HepG2 (cell line): Measurements from ENCODE around the gene SLC7A10. TPM values are rescaled to one million over a fixed set of nuclear protein-coding genes. Genes with fewer than 3 reads are reported as not detected.

Experiments
- EP300 ChIP-seq, 3 experiments: sonication (generic) in 1 of 3; formaldehyde crosslinking in 1 of 3; IDR thresholded peaks; 2 replicates each; pipeline versions ENCODE4 v1.5.1 to v1.6.1; 2011 to 2020; ENCODE audit warnings: low read depth in 2 of 3, low read length in 2 of 3, borderline replicate concordance in 1 of 3, improper control_type of control experiment in 1 of 3, mild to moderate bottlenecking in 1 of 3, missing genetic modification reagents in 1 of 3, moderate library complexity in 1 of 3
- FLYWCH1 ChIP-seq: sonication (generic); formaldehyde crosslinking; IDR thresholded peaks from 2 replicates; pipeline ENCODE4 v1.8.1; 2023; ENCODE audit warnings: mild to moderate bottlenecking, missing genetic modification reagents
- ISL2 ChIP-seq: sonication (generic); formaldehyde crosslinking; IDR thresholded peaks from 2 replicates; pipeline ENCODE4 v1.5.0; 2020; ENCODE audit warnings: missing genetic modification reagents
- KDM3A ChIP-seq: IDR thresholded peaks from 2 replicates; pipeline ENCODE4 v1.6.1; 2018; ENCODE audit warnings: low read depth, missing compliant biosample characterization
- KDM5B ChIP-seq: sonication (generic); formaldehyde crosslinking; IDR thresholded peaks from 2 replicates; pipeline ENCODE4 v1.4.0; 2020; ENCODE audit warnings: missing genetic modification reagents, mild to moderate bottlenecking, borderline replicate concordance
- PCBP1 ChIP-seq: fragments of 200-400 bp; formaldehyde crosslinking; IDR thresholded peaks from 2 replicates; pipeline ENCODE4 v1.6.1; 2017; ENCODE audit warnings: mild to moderate bottlenecking, low read depth, low read length, borderline replicate concordance
- PITX1 ChIP-seq: sonication (generic); formaldehyde crosslinking; IDR thresholded peaks from 2 replicates; pipeline ENCODE4 v1.5.1; 2020; ENCODE audit warnings: mild to moderate bottlenecking, missing genetic modification reagents
- ZBTB10 ChIP-seq: sonication (generic); formaldehyde crosslinking; IDR thresholded peaks from 2 replicates; pipeline ENCODE4 v1.4.0; 2020; ENCODE audit warnings: missing genetic modification reagents, borderline replicate concordance
- ZIK1 ChIP-seq: sonication (generic); formaldehyde crosslinking; IDR thresholded peaks from 2 replicates; pipeline ENCODE4 v1.5.0; 2020; ENCODE audit warnings: mild to moderate bottlenecking, low read depth, missing genetic modification reagents, borderline replicate concordance
- ZNF280B ChIP-seq: sonication (generic); formaldehyde crosslinking; IDR thresholded peaks from 2 replicates; pipeline ENCODE4 v1.5.0; 2020; ENCODE audit warnings: missing genetic modification reagents, mild to moderate bottlenecking, borderline replicate concordance
- ZNF326 ChIP-seq: sonication (generic); formaldehyde crosslinking; IDR thresholded peaks from 2 replicates; pipeline ENCODE4 v1.4.0; 2020; ENCODE audit warnings: missing genetic modification reagents, borderline replicate concordance
- ZNF484 ChIP-seq: sonication (generic); formaldehyde crosslinking; IDR thresholded peaks from 2 replicates; pipeline ENCODE4 v1.5.1; 2020; ENCODE audit warnings: mild to moderate bottlenecking, low read depth, missing genetic modification reagents, borderline replicate concordance
- ZNF530 ChIP-seq: sonication (generic); formaldehyde crosslinking; IDR thresholded peaks from 2 replicates; pipeline ENCODE4 v1.5.0; 2020; ENCODE audit warnings: low read depth, mild to moderate bottlenecking, missing genetic modification reagents
- ZNF569 ChIP-seq: sonication (generic); formaldehyde crosslinking; IDR thresholded peaks from 2 replicates; pipeline ENCODE4 v1.5.0; 2020; ENCODE audit warnings: mild to moderate bottlenecking, missing genetic modification reagents, moderate library complexity, borderline replicate concordance
- ZNF691 ChIP-seq: sonication (generic); formaldehyde crosslinking; IDR thresholded peaks from 2 replicates; pipeline ENCODE4 v1.4.0; 2020; ENCODE audit warnings: missing genetic modification reagents, low read depth, mild to moderate bottlenecking, borderline replicate concordance
- polyA plus RNA-seq, 8 experiments: library from polyadenylated mRNA; depleted of rRNA in 3 of 8; stranded (reverse) in 7 of 8; unstranded in 1 of 8; fragments of >200 nt; fragmentation: Illumina TruSeq in 4 of 8; extraction: Trizol in 4 of 8; gene quantifications; 2 replicates each; pipeline versions ENCODE4 v1.2.1 to v1.2.3, GENCODE V29; 2011 to 2016; ENCODE audit warnings: low read depth in 4 of 8, missing spikeins in 1 of 8, mixed read lengths in 1 of 8; ENCODE audit not compliant: insufficient read depth in 1 of 8
- total RNA-seq, 5 experiments: library from RNA; depleted of rRNA; stranded (reverse); fragments of >200 nt; fragmentation: Illumina TruSeq; extraction: Trizol; gene quantifications; 2 replicates each; pipeline ENCODE4 v1.2.3, GENCODE V29; 2016; ENCODE audit warnings: low read depth in 1 of 5
- TF ChIP-seq, protein P1 (sequence below): sonication (generic); formaldehyde crosslinking; conservative IDR thresholded peaks from 2 replicates; pipeline ENCODE4 v1.8.1; 2023; ENCODE audit warnings: missing genetic modification reagents
- TF ChIP-seq, protein P2 (sequence below): sonication (generic); formaldehyde crosslinking; IDR thresholded peaks from 2 replicates; pipeline ENCODE4 v1.4.0; 2020; ENCODE audit warnings: mild to moderate bottlenecking, missing genetic modification reagents

Gene SLC7A10
- total and polyA plus RNA-seq, 2 of the 13 experiments (the other 11 are each of a cell fraction or from before 2014, with no cell fraction given), result 1.1 to 2.2 TPM

- no peak for TF ChIP-seq PITX1 (CRISPR knock-in tag)
- TF ChIP-seq, protein P1, sequence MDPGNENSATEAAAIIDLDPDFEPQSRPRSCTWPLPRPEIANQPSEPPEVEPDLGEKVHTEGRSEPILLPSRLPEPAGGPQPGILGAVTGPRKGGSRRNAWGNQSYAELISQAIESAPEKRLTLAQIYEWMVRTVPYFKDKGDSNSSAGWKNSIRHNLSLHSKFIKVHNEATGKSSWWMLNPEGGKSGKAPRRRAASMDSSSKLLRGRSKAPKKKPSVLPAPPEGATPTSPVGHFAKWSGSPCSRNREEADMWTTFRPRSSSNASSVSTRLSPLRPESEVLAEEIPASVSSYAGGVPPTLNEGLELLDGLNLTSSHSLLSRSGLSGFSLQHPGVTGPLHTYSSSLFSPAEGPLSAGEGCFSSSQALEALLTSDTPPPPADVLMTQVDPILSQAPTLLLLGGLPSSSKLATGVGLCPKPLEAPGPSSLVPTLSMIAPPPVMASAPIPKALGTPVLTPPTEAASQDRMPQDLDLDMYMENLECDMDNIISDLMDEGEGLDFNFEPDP (CRISPR knock-in tag), result no peak
- TF ChIP-seq ISL2 (CRISPR knock-in tag), result no peak
- TF ChIP-seq ZNF280B (CRISPR knock-in tag), result no peak
- TF ChIP-seq EP300 (IDR thresholded peaks at IDR 0.05; ENCODE audit: low read depth in 2 of 2, low read length in 2 of 2), result no peak
- no peak for TF ChIP-seq EP300 (CRISPR knock-in tag; IDR thresholded peaks at IDR 0.05; ENCODE audit: borderline replicate concordance)
- no peak for TF ChIP-seq ZNF326 (CRISPR knock-in tag)
- no peak for TF ChIP-seq PCBP1
- TF ChIP-seq KDM3A, result no peak
- no peak for TF ChIP-seq ZBTB10 (CRISPR knock-in tag)
- no peak for TF ChIP-seq ZNF484 (CRISPR knock-in tag)
- TF ChIP-seq ZNF530 (CRISPR knock-in tag), result no peak
- no peak for TF ChIP-seq ZIK1 (CRISPR knock-in tag)
- no peak for TF ChIP-seq FLYWCH1 (CRISPR knock-in tag)
- TF ChIP-seq ZNF569 (CRISPR knock-in tag), result no peak
- TF ChIP-seq KDM5B (CRISPR knock-in tag), result 0 out of 2 replicates have a peak, but pooled peaks have one; percentile 47
- no peak for TF ChIP-seq ZNF691 (CRISPR knock-in tag)
- TF ChIP-seq, protein P2, sequence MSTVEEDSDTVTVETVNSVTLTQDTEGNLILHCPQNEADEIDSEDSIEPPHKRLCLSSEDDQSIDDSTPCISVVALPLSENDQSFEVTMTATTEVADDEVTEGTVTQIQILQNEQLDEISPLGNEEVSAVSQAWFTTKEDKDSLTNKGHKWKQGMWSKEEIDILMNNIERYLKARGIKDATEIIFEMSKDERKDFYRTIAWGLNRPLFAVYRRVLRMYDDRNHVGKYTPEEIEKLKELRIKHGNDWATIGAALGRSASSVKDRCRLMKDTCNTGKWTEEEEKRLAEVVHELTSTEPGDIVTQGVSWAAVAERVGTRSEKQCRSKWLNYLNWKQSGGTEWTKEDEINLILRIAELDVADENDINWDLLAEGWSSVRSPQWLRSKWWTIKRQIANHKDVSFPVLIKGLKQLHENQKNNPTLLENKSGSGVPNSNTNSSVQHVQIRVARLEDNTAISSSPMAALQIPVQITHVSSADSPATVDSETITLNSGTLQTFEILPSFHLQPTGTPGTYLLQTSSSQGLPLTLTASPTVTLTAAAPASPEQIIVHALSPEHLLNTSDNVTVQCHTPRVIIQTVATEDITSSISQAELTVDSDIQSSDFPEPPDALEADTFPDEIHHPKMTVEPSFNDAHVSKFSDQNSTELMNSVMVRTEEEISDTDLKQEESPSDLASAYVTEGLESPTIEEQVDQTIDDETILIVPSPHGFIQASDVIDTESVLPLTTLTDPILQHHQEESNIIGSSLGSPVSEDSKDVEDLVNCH, result no peak
Observed at GRCh38 chr19:33224694-33225457, 774 bp downstream of the SLC7A10 start (continued).
